Keratinocyte (primary cell): ENCODE measurements around the gene NECTIN2. TPM values are rescaled to one million over a fixed set of nuclear protein-coding genes. Genes with fewer than 3 reads are reported as not detected.

Experiments
- DNase-seq: peaks from one replicate; pipeline ENCODE4 v3.0.0-alpha.2; 2011; ENCODE audit warnings: low read depth, missing footprints, low spot score
- FAIRE-seq: peaks from 2 replicates; lab custom pipeline; 2011; peaks lifted over from hg19 to GRCh38; lab: Jason Lieb, UNC
- H2AFZ ChIP-seq: 2 replicates; pipeline ENCODE4 v1.6.0; 2012; ENCODE audit warnings: low read length, control low read depth, inconsistent platforms; ENCODE audit not compliant: control insufficient read depth
- H3K27ac ChIP-seq: 2 replicates; pipeline ENCODE4 v1.5.1; 2011; ENCODE audit warnings: low read length; ENCODE audit not compliant: control insufficient read depth, insufficient read depth
- H3K27me3 ChIP-seq: 3 replicates; pipeline ENCODE4 v1.6.0; 2011; ENCODE audit warnings: low read length; ENCODE audit not compliant: control insufficient read depth, insufficient read depth; ENCODE audit errors: extremely low read depth
- H3K36me3 ChIP-seq, 2 experiments: 2 replicates in 1 of 2; 3 replicates in 1 of 2; pipeline ENCODE4 v1.5.1; 2011; ENCODE audit warnings: low read length in 2 of 2, mild to moderate bottlenecking in 1 of 2; ENCODE audit not compliant: control insufficient read depth in 2 of 2, insufficient read depth in 2 of 2; ENCODE audit errors: extremely low read depth in 1 of 2
- H3K4me1 ChIP-seq: 3 replicates; pipeline ENCODE4 v1.5.1; 2011; ENCODE audit warnings: low read length; ENCODE audit not compliant: control insufficient read depth, insufficient read depth; ENCODE audit errors: extremely low read depth
- H3K4me2 ChIP-seq: 3 replicates; pipeline ENCODE4 v1.6.0; 2011; ENCODE audit warnings: low read depth, low read length; ENCODE audit not compliant: control insufficient read depth, insufficient read depth; ENCODE audit errors: extremely low read depth
- H3K4me3 ChIP-seq, 3 experiments: fragments of 200-600 bp in 1 of 3; sonication (generic) in 1 of 3; 2 replicates in 2 of 3; 3 replicates in 1 of 3; pipeline ENCODE4 v1.5.1; 2011 to 2016; ENCODE audit warnings: low read length in 3 of 3, mild to moderate bottlenecking in 3 of 3, control low read depth in 2 of 3, inconsistent platforms in 1 of 3, low read depth in 1 of 3, mixed read lengths in 1 of 3, mixed run types in 1 of 3, moderate library complexity in 1 of 3; ENCODE audit not compliant: control insufficient read depth in 2 of 3, insufficient read depth in 2 of 3; ENCODE audit errors: extremely low read depth in 1 of 3
- H3K79me2 ChIP-seq: 2 replicates; pipeline ENCODE4 v1.6.0; 2012; ENCODE audit warnings: low read length; ENCODE audit not compliant: control insufficient read depth, insufficient read depth
- H3K9ac ChIP-seq: 3 replicates; pipeline ENCODE4 v1.6.0; 2011; ENCODE audit warnings: low read length; ENCODE audit not compliant: control insufficient read depth, insufficient read depth; ENCODE audit errors: extremely low read depth
- H3K9me1 ChIP-seq: 3 replicates; pipeline ENCODE4 v1.6.0; 2011; ENCODE audit warnings: low read length; ENCODE audit not compliant: control insufficient read depth, insufficient read depth; ENCODE audit errors: extremely low read depth
- H3K9me3 ChIP-seq: 2 replicates; pipeline ENCODE4 v1.5.1; 2012; ENCODE audit warnings: low read depth, low read length; ENCODE audit not compliant: control insufficient read depth
- H4K20me1 ChIP-seq: 3 replicates; pipeline ENCODE4 v1.6.0; 2011; ENCODE audit warnings: low read length; ENCODE audit not compliant: control insufficient read depth, insufficient read depth; ENCODE audit errors: extremely low read depth
- EZH2 ChIP-seq: IDR thresholded peaks from one replicate; pipeline ENCODE4 v1.6.1; 2012; ENCODE audit warnings: inconsistent platforms, mild to moderate bottlenecking, low read length, moderate library complexity
- dilution Hi-C: fragments of 300-500 bp; cut with MboI; formaldehyde crosslinking; loops from one replicate; pipeline ENCODE4 v1.7.0; 2020; ENCODE audit warnings: low sequenced_read_pairs; ENCODE audit not compliant: extremely low pct_ligation_motif_present
- polyA plus RNA-seq, 5 experiments: library from polyadenylated mRNA; depleted of rRNA in 3 of 5; stranded (reverse) in 3 of 5; stranded (forward) in 1 of 5; unstranded in 1 of 5; fragments of >200 nt; gene quantifications; 1 replicate in 1 of 5; 2 replicates in 3 of 5; 3 replicates in 1 of 5; pipeline versions ENCODE4 v1.2.1 to v1.2.3, GENCODE V29; 2011 to 2012; ENCODE audit warnings: missing spikeins in 2 of 5, low read depth in 1 of 5, low replicate concordance in 1 of 5
- TF ChIP-seq, protein P1 (sequence below), 3 experiments: IDR thresholded peaks in 1 of 3; conservative IDR thresholded peaks in 1 of 3; optimal IDR thresholded peaks in 1 of 3; 2 replicates in 2 of 3; 3 replicates in 1 of 3; pipeline versions ENCODE3 to v1.5.1; 2011; ENCODE audit warnings: low read length in 3 of 3, mild to moderate bottlenecking in 3 of 3, moderate library complexity in 2 of 3, control low read depth in 1 of 3, inconsistent platforms in 1 of 3; ENCODE audit not compliant: insufficient read depth in 2 of 3; ENCODE audit errors: extremely low read depth in 1 of 3

Gene NECTIN2
- polyA plus RNA-seq, 1 donor (not counting 4 experiments of a cell fraction or from before 2014, with no cell fraction given) = 26.8 TPM

DNA sequence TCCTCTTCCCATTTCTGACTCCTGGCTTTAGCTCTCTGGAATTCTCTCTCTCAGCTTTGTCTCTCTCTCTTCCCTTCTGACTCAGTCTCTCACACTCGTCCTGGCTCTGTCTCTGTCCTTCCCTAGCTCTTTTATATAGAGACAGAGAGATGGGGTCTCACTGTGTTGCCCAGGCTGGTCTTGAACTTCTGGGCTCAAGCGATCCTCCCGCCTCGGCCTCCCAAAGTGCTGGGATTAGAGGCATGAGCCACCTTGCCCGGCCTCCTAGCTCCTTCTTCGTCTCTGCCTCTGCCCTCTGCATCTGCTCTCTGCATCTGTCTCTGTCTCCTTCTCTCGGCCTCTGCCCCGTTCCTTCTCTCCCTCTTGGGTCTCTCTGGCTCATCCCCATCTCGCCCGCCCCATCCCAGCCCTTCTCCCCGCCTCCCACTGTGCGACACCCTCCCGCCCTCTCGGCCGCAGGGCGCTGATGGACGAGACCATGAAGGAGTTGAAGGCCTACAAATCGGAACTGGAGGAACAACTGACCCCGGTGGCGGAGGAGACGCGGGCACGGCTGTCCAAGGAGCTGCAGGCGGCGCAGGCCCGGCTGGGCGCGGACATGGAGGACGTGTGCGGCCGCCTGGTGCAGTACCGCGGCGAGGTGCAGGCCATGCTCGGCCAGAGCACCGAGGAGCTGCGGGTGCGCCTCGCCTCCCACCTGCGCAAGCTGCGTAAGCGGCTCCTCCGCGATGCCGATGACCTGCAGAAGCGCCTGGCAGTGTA, 62.2 kb downstream of the NECTIN2 start:
- Histone ChIP-seq H3K36me3 (peaks cover 4% of the 10 kb centered on the region in 2 experiments), H3K4me2 (no peak overlapping the region)

DNA sequence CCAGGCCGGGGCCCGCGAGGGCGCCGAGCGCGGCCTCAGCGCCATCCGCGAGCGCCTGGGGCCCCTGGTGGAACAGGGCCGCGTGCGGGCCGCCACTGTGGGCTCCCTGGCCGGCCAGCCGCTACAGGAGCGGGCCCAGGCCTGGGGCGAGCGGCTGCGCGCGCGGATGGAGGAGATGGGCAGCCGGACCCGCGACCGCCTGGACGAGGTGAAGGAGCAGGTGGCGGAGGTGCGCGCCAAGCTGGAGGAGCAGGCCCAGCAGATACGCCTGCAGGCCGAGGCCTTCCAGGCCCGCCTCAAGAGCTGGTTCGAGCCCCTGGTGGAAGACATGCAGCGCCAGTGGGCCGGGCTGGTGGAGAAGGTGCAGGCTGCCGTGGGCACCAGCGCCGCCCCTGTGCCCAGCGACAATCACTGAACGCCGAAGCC, 62.8 kb downstream of the NECTIN2 start:
- TF ChIP-seq, protein P1, sequence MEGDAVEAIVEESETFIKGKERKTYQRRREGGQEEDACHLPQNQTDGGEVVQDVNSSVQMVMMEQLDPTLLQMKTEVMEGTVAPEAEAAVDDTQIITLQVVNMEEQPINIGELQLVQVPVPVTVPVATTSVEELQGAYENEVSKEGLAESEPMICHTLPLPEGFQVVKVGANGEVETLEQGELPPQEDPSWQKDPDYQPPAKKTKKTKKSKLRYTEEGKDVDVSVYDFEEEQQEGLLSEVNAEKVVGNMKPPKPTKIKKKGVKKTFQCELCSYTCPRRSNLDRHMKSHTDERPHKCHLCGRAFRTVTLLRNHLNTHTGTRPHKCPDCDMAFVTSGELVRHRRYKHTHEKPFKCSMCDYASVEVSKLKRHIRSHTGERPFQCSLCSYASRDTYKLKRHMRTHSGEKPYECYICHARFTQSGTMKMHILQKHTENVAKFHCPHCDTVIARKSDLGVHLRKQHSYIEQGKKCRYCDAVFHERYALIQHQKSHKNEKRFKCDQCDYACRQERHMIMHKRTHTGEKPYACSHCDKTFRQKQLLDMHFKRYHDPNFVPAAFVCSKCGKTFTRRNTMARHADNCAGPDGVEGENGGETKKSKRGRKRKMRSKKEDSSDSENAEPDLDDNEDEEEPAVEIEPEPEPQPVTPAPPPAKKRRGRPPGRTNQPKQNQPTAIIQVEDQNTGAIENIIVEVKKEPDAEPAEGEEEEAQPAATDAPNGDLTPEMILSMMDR (optimal IDR thresholded peaks at IDR 0.05 in 1 of 3, IDR thresholded peaks at IDR 0.05 in 1 of 3, conservative IDR thresholded peaks at IDR 0.05 in 1 of 3; ENCODE audit: extremely low read depth in 1 of 3, insufficient read depth in 2 of 3, low read length in 3 of 3) = no peak
- no peak for TF ChIP-seq EZH2
- Histone ChIP-seq H3K36me3 (peaks cover under 1 to 2% of the 10 kb centered on the region in 2 experiments), H3K4me1 (peaks cover 11% of the 10 kb centered on the region), H2AFZ (no peak overlapping the region), H3K9ac (no peak overlapping the region), H3K4me2 (no peak overlapping the region), H3K27me3 (peaks cover 9% of the 10 kb centered on the region), H4K20me1 (peaks cover under 1% of the 10 kb centered on the region), H3K9me3 (no peaks in the 10 kb centered on the region), H3K9me1 (no peaks in the 10 kb centered on the region), H3K79me2 (no peaks in the 10 kb centered on the region), H3K27ac (no peak overlapping the region), H3K4me3 (no peak overlapping the region)
- dilution Hi-C loops = no loop called here
- FAIRE-seq (no peak), DNase-seq (no peak)

More for the DNA sequence above, 62.2 kb downstream of the NECTIN2 start:
- TF ChIP-seq, protein P1 (optimal IDR thresholded peaks at IDR 0.05 in 1 of 3, IDR thresholded peaks at IDR 0.05 in 1 of 3, conservative IDR thresholded peaks at IDR 0.05 in 1 of 3; ENCODE audit: extremely low read depth in 1 of 3, insufficient read depth in 2 of 3, low read length in 3 of 3) = no peak
- no peak for TF ChIP-seq EZH2
- no peak for DNase-seq
- Histone ChIP-seq H3K9ac (no peak overlapping the region), H3K27ac (no peak overlapping the region), H4K20me1 (peaks cover 3% of the 10 kb centered on the region), H2AFZ (no peak overlapping the region), H3K4me1 (peaks cover 11% of the 10 kb centered on the region), H3K4me3 (no peak overlapping the region), H3K79me2 (no peaks in the 10 kb centered on the region), H3K27me3 (peaks cover 9% of the 10 kb centered on the region), H3K9me3 (no peaks in the 10 kb centered on the region), H3K9me1 (no peaks in the 10 kb centered on the region)
- FAIRE-seq = no peak
- dilution Hi-C loops = no loop called here
